Fibroblast of mammary gland (primary cell): Measurements from ENCODE around the gene FAM114A1.
A peak's percentile ranks its signal among the peaks of the same experiment; 100 is the strongest.

Experiments used
- DNase-seq: peaks from one replicate; pipeline ENCODE4 v3.0.0-alpha.2; 2010; ENCODE audit warnings: low read depth
- H3K4me3 ChIP-seq: 2 replicates; pipeline ENCODE4 v1.5.1; 2011; ENCODE audit warnings: low read depth, mild to moderate bottlenecking, low read length, moderate library complexity; ENCODE audit not compliant: control insufficient read depth
- CTCF ChIP-seq: conservative IDR thresholded peaks from 2 replicates; pipeline ENCODE4 v1.5.1; 2011; ENCODE audit warnings: low read depth, low read length, inconsistent platforms; ENCODE audit not compliant: control insufficient read depth, insufficient read depth

The FAM114A1 gene

DNA sequence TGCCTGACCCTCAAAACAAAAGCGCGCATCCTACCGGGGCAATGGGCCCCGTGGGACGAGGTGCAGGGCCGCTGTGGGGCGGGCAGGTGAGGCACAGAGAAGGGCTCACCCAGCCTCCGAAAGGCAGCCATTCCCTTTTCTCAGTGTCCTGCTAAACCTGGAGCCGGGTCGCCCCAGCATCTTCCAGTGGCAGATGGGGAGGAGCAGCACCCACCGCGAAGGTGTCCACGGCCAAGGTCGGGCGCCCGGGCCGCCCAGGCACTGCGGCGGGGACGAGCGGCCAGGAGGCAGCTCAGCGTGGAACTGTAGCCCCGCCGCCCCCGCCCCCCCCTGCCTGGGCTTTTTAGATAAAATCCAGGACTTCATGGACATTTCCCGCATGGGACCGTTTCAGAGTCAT, 43.8 kb upstream of the FAM114A1 start:
- DNase-seq, result no peak
- H3K4me3 ChIP-seq, result no peak overlapping the region
- TF ChIP-seq CTCF, result no peak

- DNase-seq, result no peak
- TF ChIP-seq CTCF, result no peak
- no peak overlapping the region for H3K4me3 ChIP-seq
These were observed 38.4 kb upstream of the FAM114A1 start for GRCh38 chr4:38829237-38829636.

DNA sequence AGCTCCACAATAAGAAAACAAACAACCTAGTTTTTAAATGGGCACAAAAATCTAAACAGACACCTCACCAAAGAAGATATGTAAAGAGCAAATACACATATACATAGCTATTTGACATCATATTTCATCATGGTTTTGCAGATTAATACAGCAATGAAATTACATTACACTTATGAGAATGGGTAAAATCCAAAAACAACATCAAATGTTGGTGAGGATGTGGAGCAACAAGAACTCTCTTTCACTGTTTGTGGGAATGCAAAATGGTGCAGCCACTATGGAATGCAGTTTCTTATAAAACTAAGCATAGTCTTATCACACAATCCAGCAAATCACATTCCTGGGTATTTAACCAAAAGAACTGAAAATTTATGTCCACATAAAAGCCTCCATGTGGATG, 36.0 kb upstream of the FAM114A1 start:
- DNase-seq, result no peak
- no peak overlapping the region for H3K4me3 ChIP-seq
- TF ChIP-seq CTCF, result no peak

DNA sequence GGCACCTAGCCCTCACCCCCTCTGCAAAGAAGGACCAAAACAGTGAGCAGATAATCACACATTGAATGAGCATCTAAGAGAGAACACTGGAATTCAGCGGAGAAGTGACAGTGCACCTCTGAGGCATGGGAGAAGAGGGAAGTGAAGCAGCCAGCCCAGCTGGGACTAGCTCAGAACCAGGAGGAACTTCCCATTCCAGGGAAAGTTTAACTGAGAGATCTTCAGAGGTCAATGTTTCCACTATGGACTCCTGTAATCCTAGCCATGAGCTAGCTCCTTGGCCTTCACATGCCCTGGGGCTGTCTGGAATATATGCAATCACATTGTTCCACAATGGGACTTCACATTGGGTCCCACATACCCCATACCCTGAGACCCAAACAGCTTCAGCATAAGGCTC, 35.4 kb upstream of the FAM114A1 start:
- no peak for DNase-seq

GRCh38 chr4:38832624-38833528, 34.7 kb upstream of the FAM114A1 start:
- TF ChIP-seq CTCF, result peak; percentile 30
- H3K4me3 ChIP-seq, result no peak overlapping the region
- DNase-seq, result no peak

More for the DNA sequence above, 35.4 kb upstream of the FAM114A1 start:
- TF ChIP-seq CTCF, result no peak
- no peak overlapping the region for H3K4me3 ChIP-seq

- TF ChIP-seq CTCF, result no peak
- no peak for DNase-seq
- no peak overlapping the region for H3K4me3 ChIP-seq
These were observed 33.0 kb upstream of the FAM114A1 start for GRCh38 chr4:38834570-38834969.
